ENCODE measurements around the gene FUT4. TPM values are rescaled to one million over a fixed set of nuclear protein-coding genes. Genes with fewer than 3 reads are reported as not detected.
"Not testable (repeated sequence)": the region's sequence is repeated elsewhere in the genome, so short reads cannot be mapped to it uniquely, and the experiment has no call there.

FUT4 gene
- total RNA-seq = 1 to 10 TPM; 3.6 to 5.2 TPM
- total RNA-seq = 12.3 to 18.8 reads per million in 2 donors

- peaks cover 6% of the 10 kb centered on the region for H3K27me3 Mint-ChIP-seq
- H3K36me3 Mint-ChIP-seq (ENCODE audit: low read depth) = peaks cover 2% of the 10 kb centered on the region
- peak within 1 kb of the TSS; percentile 97 for H3K27ac Mint-ChIP-seq
- DNase-seq = peak; percentile 39 to 58 (median 51)
- H3K4me3 Mint-ChIP-seq = peak within 1 kb of the TSS; percentile 99
- peaks cover 20% of the 10 kb centered on the region for H3K4me1 Mint-ChIP-seq
- H3K9me3 ChIP-seq (ENCODE audit: control insufficient read depth, low read length, poor library complexity, severe bottlenecking) = no peaks in the 10 kb centered on the region
- ATAC-seq = peak; percentile 82
These were observed at the start of gene FUT4 for GRCh38 chr11:94543695-94544645. Gene FUT4, plus strand, starts transcription at chr11:94543921. Its CDS starts 213 bp downstream, at chr11:94544134.

GRCh38 chr11:94494126-94494680 is 49.5 kb upstream of the FUT4 start:
- peak overlapping the region; percentile 92 for H3K4me3 Mint-ChIP-seq
- no peaks in the 10 kb centered on the region for H3K27me3 Mint-ChIP-seq
- peaks cover 13% of the 10 kb centered on the region for H3K36me3 Mint-ChIP-seq (ENCODE audit: low read depth)
- ATAC-seq = peak; percentile 66
- no peak for DNase-seq
- H3K4me1 Mint-ChIP-seq = peaks cover 25% of the 10 kb centered on the region
- no peaks in the 10 kb centered on the region for H3K9me3 ChIP-seq (ENCODE audit: control insufficient read depth, low read length, poor library complexity, severe bottlenecking)
- H3K27ac Mint-ChIP-seq = peak overlapping the region; percentile 97

GRCh38 chr11:94500181-94500580 is 43.5 kb upstream of the FUT4 start:
- Mint-ChIP-seq H3K27ac (no peak overlapping the region), H3K36me3 (ENCODE audit: low read depth) (peaks cover 8% of the 10 kb centered on the region), H3K4me3 (no peak overlapping the region), H3K27me3 (no peaks in the 10 kb centered on the region), H3K4me1 (peaks cover 8% of the 10 kb centered on the region)
- ATAC-seq (no peak), DNase-seq (no peak)
- H3K9me3 ChIP-seq (ENCODE audit: control insufficient read depth, low read length, poor library complexity, severe bottlenecking) = no peaks in the 10 kb centered on the region

- no peak overlapping the region for H3K27ac Mint-ChIP-seq
- H3K27me3 Mint-ChIP-seq = no peaks in the 10 kb centered on the region
- no peak overlapping the region for H3K4me3 Mint-ChIP-seq
- H3K36me3 Mint-ChIP-seq (ENCODE audit: low read depth) = peaks cover 8% of the 10 kb centered on the region
- ATAC-seq = no peak
- H3K4me1 Mint-ChIP-seq = peaks cover 5% of the 10 kb centered on the region
- no peaks in the 10 kb centered on the region for H3K9me3 ChIP-seq (ENCODE audit: control insufficient read depth, low read length, poor library complexity, severe bottlenecking)
- DNase-seq = no peak
These were observed 42.2 kb upstream of the FUT4 start for GRCh38 chr11:94501522-94501921.

GRCh38 chr11:94504689-94505293 is 38.9 kb upstream of the FUT4 start:
- Mint-ChIP-seq H3K4me3 (no peak overlapping the region), H3K27me3 (no peaks in the 10 kb centered on the region), H3K36me3 (ENCODE audit: low read depth) (peaks cover 2% of the 10 kb centered on the region), H3K4me1 (no peaks in the 10 kb centered on the region), H3K27ac (no peak overlapping the region)
- H3K9me3 ChIP-seq (ENCODE audit: control insufficient read depth, low read length, poor library complexity, severe bottlenecking) = no peaks in the 10 kb centered on the region
- ATAC-seq (peak; percentile 65), DNase-seq (no peak)

GRCh38 chr11:94506513-94506912 is 37.2 kb upstream of the FUT4 start:
- not testable (repeated sequence) for H3K36me3 Mint-ChIP-seq (ENCODE audit: low read depth); DNase-seq; H3K9me3 ChIP-seq (ENCODE audit: control insufficient read depth, low read length, poor library complexity, severe bottlenecking); ATAC-seq; H3K27ac Mint-ChIP-seq; H3K4me3 Mint-ChIP-seq; H3K4me1 Mint-ChIP-seq
- H3K27me3 Mint-ChIP-seq = peaks cover 11% of the 10 kb centered on the region

GRCh38 chr11:94507485-94507884 is 36.2 kb upstream of the FUT4 start:
- no peak overlapping the region for H3K4me3 Mint-ChIP-seq

GRCh38 chr11:94511932-94512781 is 31.6 kb upstream of the FUT4 start, which contains the start of gene C11orf97:
Gene C11orf97, plus strand, starts transcription at chr11:94512461. Its CDS starts 68 bp downstream, at chr11:94512529.
- H3K36me3 Mint-ChIP-seq (ENCODE audit: low read depth) = no peaks in the 10 kb centered on the region
- H3K27ac Mint-ChIP-seq = peak within 1 kb of the TSS; percentile 74

More at GRCh38 chr11:94507485-94507884, 36.2 kb upstream of the FUT4 start:
- Mint-ChIP-seq H3K27me3 (peaks cover 19% of the 10 kb centered on the region), H3K36me3 (ENCODE audit: low read depth) (no peaks in the 10 kb centered on the region), H3K4me1 (peaks cover 7% of the 10 kb centered on the region), H3K27ac (no peak overlapping the region)
- DNase-seq (no peak), ATAC-seq (no peak)
- H3K9me3 ChIP-seq (ENCODE audit: control insufficient read depth, low read length, poor library complexity, severe bottlenecking) = no peaks in the 10 kb centered on the region

GRCh38 chr11:94513091-94513490 is 30.6 kb upstream of the FUT4 start:
- no peak overlapping the region for H3K4me3 Mint-ChIP-seq
- no peak for DNase-seq
- no peaks in the 10 kb centered on the region for H3K9me3 ChIP-seq (ENCODE audit: control insufficient read depth, low read length, poor library complexity, severe bottlenecking)
- H3K4me1 Mint-ChIP-seq = peaks cover 9% of the 10 kb centered on the region
- no peaks in the 10 kb centered on the region for H3K36me3 Mint-ChIP-seq (ENCODE audit: low read depth)
- peaks cover 34% of the 10 kb centered on the region for H3K27me3 Mint-ChIP-seq
- ATAC-seq = no peak
- no peak overlapping the region for H3K27ac Mint-ChIP-seq

More at GRCh38 chr11:94511932-94512781, 31.6 kb upstream of the FUT4 start, which contains the start of gene C11orf97:
- DNase-seq = peak; percentile 9 to 34 (median 14)
- no peaks in the 10 kb centered on the region for H3K9me3 ChIP-seq (ENCODE audit: control insufficient read depth, low read length, poor library complexity, severe bottlenecking)
- Mint-ChIP-seq H3K4me3 (peak within 1 kb of the TSS; percentile 82), H3K27me3 (peaks cover 34% of the 10 kb centered on the region), H3K4me1 (peaks cover 9% of the 10 kb centered on the region)
- peak; percentile 91 for ATAC-seq

GRCh38 chr11:94515398-94515797 is 28.3 kb upstream of the FUT4 start:
- peaks cover 9% of the 10 kb centered on the region for H3K4me1 Mint-ChIP-seq
- no peaks in the 10 kb centered on the region for H3K9me3 ChIP-seq (ENCODE audit: control insufficient read depth, low read length, poor library complexity, severe bottlenecking)
- no peak overlapping the region for H3K27ac Mint-ChIP-seq
- ATAC-seq = no peak
- H3K36me3 Mint-ChIP-seq (ENCODE audit: low read depth) = no peaks in the 10 kb centered on the region
- H3K27me3 Mint-ChIP-seq = peaks cover 33% of the 10 kb centered on the region
- no peak overlapping the region for H3K4me3 Mint-ChIP-seq
- no peak for DNase-seq

GRCh38 chr11:94516725-94517124 is 27.0 kb upstream of the FUT4 start:
- DNase-seq = no peak
- peaks cover 21% of the 10 kb centered on the region for H3K27me3 Mint-ChIP-seq
- no peaks in the 10 kb centered on the region for H3K36me3 Mint-ChIP-seq (ENCODE audit: low read depth)
- H3K4me1 Mint-ChIP-seq = peaks cover 9% of the 10 kb centered on the region
- H3K27ac Mint-ChIP-seq = no peak overlapping the region
- no peak overlapping the region for H3K4me3 Mint-ChIP-seq
- no peaks in the 10 kb centered on the region for H3K9me3 ChIP-seq (ENCODE audit: control insufficient read depth, low read length, poor library complexity, severe bottlenecking)
- no peak for ATAC-seq

GRCh38 chr11:94518300-94518699 is 25.4 kb upstream of the FUT4 start:
- no peaks in the 10 kb centered on the region for H3K36me3 Mint-ChIP-seq (ENCODE audit: low read depth)
- no peak overlapping the region for H3K27ac Mint-ChIP-seq
- no peaks in the 10 kb centered on the region for H3K9me3 ChIP-seq (ENCODE audit: control insufficient read depth, low read length, poor library complexity, severe bottlenecking)
- no peak overlapping the region for H3K4me3 Mint-ChIP-seq
- H3K27me3 Mint-ChIP-seq = peaks cover 15% of the 10 kb centered on the region
- ATAC-seq (no peak), DNase-seq (no peak)
- no peaks in the 10 kb centered on the region for H3K4me1 Mint-ChIP-seq
